H1 (cell line): ENCODE data around the gene CGB7. TPM values are rescaled to one million over a fixed set of nuclear protein-coding genes. Genes with fewer than 3 reads are reported as not detected.

Experiments
- CTCF ChIA-PET: fragments of 300-600 bp; sonication (Branson Sonifier 250); formaldehyde crosslinking; loops from one replicate; lab custom pipeline; 2021; ENCODE audit not compliant: partially characterized antibody; lab: Charles Lee
- POLR2A ChIA-PET: fragments of 300-600 bp; sonication (Branson Sonifier 250); formaldehyde crosslinking; loops from one replicate; lab custom pipeline; 2021; ENCODE audit warnings: inconsistent platforms; ENCODE audit not compliant: partially characterized antibody; lab: Charles Lee
- DNase-seq, 2 experiments: peaks; one replicate each; pipeline versions ENCODE4 v3.0.0 to v3.0.0-alpha.2; 2010 to 2022; ENCODE audit warnings: low spot score in 2 of 2, low read depth in 1 of 2, mixed read lengths in 1 of 2
- FAIRE-seq: peaks from 2 replicates; lab custom pipeline; 2011; peaks lifted over from hg19 to GRCh38; lab: Jason Lieb, UNC
- H2AFZ ChIP-seq: 2 replicates; pipeline ENCODE4 v1.8.1; 2012; ENCODE audit warnings: low read length, inconsistent platforms
- H2AK5ac ChIP-seq: 2 replicates; pipeline ENCODE4 v1.6.1; 2013; ENCODE audit warnings: low read depth, low read length
- H2BK120ac ChIP-seq: replicated peaks from 2 replicates; pipeline ENCODE3; 2013; ENCODE audit warnings: low read depth, low read length, inconsistent platforms
- H2BK12ac ChIP-seq: 2 replicates; pipeline ENCODE4 v1.6.1; 2013; ENCODE audit warnings: low read depth, low read length
- H2BK15ac ChIP-seq: 2 replicates; pipeline ENCODE4 v1.6.1; 2013; ENCODE audit warnings: low read length
- H2BK20ac ChIP-seq: 2 replicates; pipeline ENCODE4 v1.6.1; 2013; ENCODE audit warnings: low read length
- H2BK5ac ChIP-seq: 2 replicates; pipeline ENCODE4 v1.6.1; 2013; ENCODE audit warnings: low read depth, low read length
- H3K14ac ChIP-seq: 2 replicates; pipeline ENCODE4 v1.6.1; 2013; ENCODE audit warnings: inconsistent platforms; ENCODE audit not compliant: insufficient read length
- H3K18ac ChIP-seq: 2 replicates; pipeline ENCODE4 v1.6.1; 2013; ENCODE audit warnings: low read length; ENCODE audit errors: extremely low read depth
- H3K23ac ChIP-seq: 2 replicates; pipeline ENCODE4 v1.6.1; 2013; ENCODE audit warnings: inconsistent platforms; ENCODE audit not compliant: insufficient read length
- H3K23me2 ChIP-seq: 2 replicates; pipeline ENCODE4 v1.6.1; 2013; ENCODE audit warnings: low read depth, low read length
- H3K27ac ChIP-seq: 2 replicates; pipeline ENCODE4 v1.6.1; 2011; ENCODE audit warnings: low read depth, low read length, inconsistent platforms
- H3K27me3 ChIP-seq, 4 experiments: replicated peaks in 1 of 4; 1 replicate in 1 of 4; 2 replicates in 3 of 4; pipeline versions ENCODE4 v1.6.1 to v1.8.1; 2011 to 2013; ENCODE audit warnings: low read length in 3 of 4, mild to moderate bottlenecking in 3 of 4, inconsistent platforms in 2 of 4, mixed read lengths in 2 of 4, moderate library complexity in 1 of 4; ENCODE audit not compliant: control insufficient read depth in 3 of 4, insufficient read depth in 3 of 4; ENCODE audit errors: extremely low read depth in 1 of 4
- H3K36me3 ChIP-seq, 4 experiments: 2 replicates each; pipeline versions ENCODE4 v1.6.1 to v1.8.1; 2011 to 2013; ENCODE audit warnings: mild to moderate bottlenecking in 4 of 4, low read length in 3 of 4, moderate library complexity in 2 of 4, control low read depth in 1 of 4, inconsistent platforms in 1 of 4; ENCODE audit not compliant: insufficient read depth in 4 of 4, control insufficient read depth in 2 of 4
- H3K4ac ChIP-seq: replicated peaks from 2 replicates; pipeline ENCODE3; 2013; ENCODE audit warnings: low read length, low read depth, mixed read lengths, inconsistent platforms; ENCODE audit not compliant: insufficient read length
- H3K4me1 ChIP-seq, 4 experiments: replicated peaks in 1 of 4; 1 replicate in 1 of 4; 2 replicates in 3 of 4; pipeline versions ENCODE4 v1.6.1 to v1.8.1; 2011 to 2013; ENCODE audit warnings: low read length in 3 of 4, inconsistent platforms in 2 of 4, mixed read lengths in 1 of 4; ENCODE audit not compliant: insufficient read depth in 4 of 4, control insufficient read depth in 3 of 4
- H3K4me2 ChIP-seq, 2 experiments: 2 replicates each; pipeline versions ENCODE4 v1.6.1 to v1.8.1; 2011 to 2013; ENCODE audit warnings: low read depth in 2 of 2, low read length in 2 of 2, control low read depth in 1 of 2, inconsistent platforms in 1 of 2, mild to moderate bottlenecking in 1 of 2; ENCODE audit not compliant: insufficient read depth in 1 of 2
- H3K4me3 ChIP-seq, 4 experiments: fragments of 200-600, 300-600 bp in 1 of 4; sonication (generic), shearing (Covaris generic), sonication (Bioruptor Twin) in 1 of 4; 2 replicates each; pipeline versions ENCODE4 v1.5.1 to v1.8.1; 2011 to 2016; ENCODE audit warnings: low read length in 4 of 4, low read depth in 3 of 4, control low read depth in 2 of 4, inconsistent platforms in 2 of 4, mild to moderate bottlenecking in 2 of 4, mixed read lengths in 1 of 4, moderate library complexity in 1 of 4; ENCODE audit not compliant: insufficient read depth in 2 of 4; ENCODE audit errors: extremely low read depth in 1 of 4
- H3K56ac ChIP-seq: replicated peaks from 2 replicates; pipeline ENCODE3; 2013; ENCODE audit warnings: low read depth, mild to moderate bottlenecking, mixed read lengths, low read length, inconsistent platforms; ENCODE audit not compliant: insufficient read length
- H3K79me1 ChIP-seq: 2 replicates; pipeline ENCODE4 v1.6.1; 2013; ENCODE audit warnings: low read depth, low read length, control low read depth
- H3K79me2 ChIP-seq, 2 experiments: 2 replicates each; pipeline versions ENCODE4 v1.6.1 to v1.8.1; 2012 to 2013; ENCODE audit warnings: low read length in 2 of 2, mild to moderate bottlenecking in 2 of 2, inconsistent platforms in 1 of 2; ENCODE audit not compliant: insufficient read depth in 2 of 2, control insufficient read depth in 1 of 2
- H3K9ac ChIP-seq, 4 experiments: replicated peaks in 1 of 4; 1 replicate in 1 of 4; 2 replicates in 3 of 4; pipeline versions ENCODE4 v1.6.1 to v1.8.1; 2011 to 2013; ENCODE audit warnings: low read depth in 3 of 4, low read length in 3 of 4, control low read depth in 2 of 4, mild to moderate bottlenecking in 2 of 4, moderate library complexity in 2 of 4, inconsistent platforms in 1 of 4; ENCODE audit errors: extremely low read depth in 1 of 4
- H3K9me3 ChIP-seq, 2 experiments: 2 replicates each; pipeline versions ENCODE4 v1.6.1 to v1.8.1; 2012 to 2013; ENCODE audit warnings: mild to moderate bottlenecking in 2 of 2, moderate library complexity in 2 of 2, control low read depth in 1 of 2, inconsistent platforms in 1 of 2, low read depth in 1 of 2, low read length in 1 of 2, mixed read lengths in 1 of 2; ENCODE audit not compliant: insufficient read depth in 2 of 2
- H4K20me1 ChIP-seq, 2 experiments: replicated peaks in 1 of 2; 2 replicates each; pipeline versions ENCODE3 to v1.8.1; 2011 to 2013; ENCODE audit warnings: inconsistent platforms in 2 of 2, low read length in 2 of 2, mild to moderate bottlenecking in 1 of 2; ENCODE audit not compliant: insufficient read depth in 2 of 2, control insufficient read depth in 1 of 2
- H4K5ac ChIP-seq: 2 replicates; pipeline ENCODE4 v1.6.1; 2013; ENCODE audit warnings: low read length, low read depth, mixed read lengths, inconsistent platforms; ENCODE audit not compliant: insufficient read length
- H4K8ac ChIP-seq: 2 replicates; pipeline ENCODE4 v1.8.0; 2013; ENCODE audit warnings: mild to moderate bottlenecking, moderate library complexity, low read length, inconsistent platforms; ENCODE audit not compliant: insufficient read depth; ENCODE audit errors: extremely low read depth
- H4K91ac ChIP-seq: replicated peaks from 2 replicates; pipeline ENCODE3; 2013; ENCODE audit warnings: low read length, mixed read lengths, inconsistent platforms; ENCODE audit not compliant: insufficient read length
- HDAC2 ChIP-seq, 2 experiments: fragments of 300-600 bp in 1 of 2; sonication (generic) in 1 of 2; IDR thresholded peaks; 2 replicates each; pipeline ENCODE4 v1.6.1; 2011 to 2012; ENCODE audit warnings: low read depth in 2 of 2, low read length in 2 of 2, mild to moderate bottlenecking in 2 of 2, moderate library complexity in 2 of 2, borderline replicate concordance in 1 of 2, inconsistent platforms in 1 of 2
- SAP30 ChIP-seq: fragments of 300-600 bp; sonication (generic); IDR thresholded peaks from 2 replicates; pipeline ENCODE4 v1.7.1; 2012; ENCODE audit warnings: low read length, moderate library complexity, mild to moderate bottlenecking, inconsistent platforms; ENCODE audit not compliant: insufficient read depth, insufficient replicate concordance
- TEAD4 ChIP-seq: IDR thresholded peaks from 2 replicates; pipeline ENCODE4 v1.6.1; 2012; ENCODE audit warnings: low read depth, low read length, inconsistent platforms, mixed read lengths
- WGBS, 2 experiments: shearing (Covaris generic) in 1 of 2; methylation state at CpG; one replicate each; pipeline versions ENCODE4 v1.1.6 to v1.1.7; 2013 to 2015; ENCODE audit warnings: low lambda C conversion rate in 2 of 2, mixed read lengths in 2 of 2, inconsistent platforms in 1 of 2, low coverage in 1 of 2, missing lambda C conversion rate in 1 of 2; ENCODE audit not compliant: insufficient replicate concordance in 2 of 2, insufficient coverage in 1 of 2, insufficient read length in 1 of 2; ENCODE audit errors: extremely low coverage in 1 of 2, missing lambda C conversion rate in 1 of 2; 5-methylcytosine and 5-hydroxymethylcytosine counted together
- polyA plus RNA-seq, 7 experiments: library from polyadenylated mRNA; depleted of rRNA in 3 of 7; stranded (reverse) in 5 of 7; unstranded in 2 of 7; fragments of >200 nt in 5 of 7; fragments of 200-250 nt in 2 of 7; gene quantifications; 1 replicate in 5 of 7; 2 replicates in 1 of 7; 4 replicates in 1 of 7; pipeline versions ENCODE4 v1.2.1 to v1.2.3, GENCODE V29; 2011 to 2013; ENCODE audit warnings: missing spikeins in 2 of 7, mixed read lengths in 2 of 7
- total RNA-seq: library from RNA; stranded (reverse); fragmentation: NEBNext Ultra II Directional; extraction: Animal tissue kit (Norgen Biotek cat#: 25700); gene quantifications from 2 replicates; pipeline ENCODE4 v1.2.1, GENCODE V29; 2021

Gene CGB7
- total and polyA plus RNA-seq, 2 of the 8 experiments (the other 6 are each of a cell fraction or from before 2014, with no cell fraction given) = 1.2 to 2.2 TPM

DNA sequence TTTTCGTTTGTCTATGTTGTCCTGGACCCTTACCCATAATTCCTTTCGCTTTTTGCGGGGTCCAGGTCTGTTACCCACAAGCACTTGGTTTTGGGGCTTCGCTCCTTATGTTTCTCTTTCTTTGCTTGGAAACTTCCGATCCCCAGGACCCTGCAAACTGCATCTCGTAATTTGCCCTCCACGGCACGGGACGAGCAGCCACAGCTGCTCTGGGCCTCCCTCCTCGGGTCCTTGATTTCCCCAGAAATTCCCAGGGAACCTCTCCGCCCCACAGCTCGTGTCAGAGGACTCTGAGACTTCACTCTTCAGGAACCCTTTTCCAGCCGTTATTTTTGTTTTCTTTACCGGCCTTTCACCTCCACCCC is 28.3 kb upstream of the CGB7 start:
- peak overlapping the region; percentile 70 for H3K4ac ChIP-seq
- no peak overlapping the region for H2AK5ac ChIP-seq
- no peaks in the 10 kb centered on the region for H3K9me3 ChIP-seq
- peak overlapping the region; percentile 82 to 88 for H3K4me2 ChIP-seq
- peaks cover 12% of the 10 kb centered on the region for H3K79me1 ChIP-seq
- no peak overlapping the region for H4K91ac ChIP-seq
- POLR2A ChIA-PET = interaction anchor here (1.0 to 2.5 kb wide), 6 partner anchors 9 to 63 kb away, joined by 4 to 10 read pairs (median 7); no protein-coding TSS in a partner anchor
- 10% methylated on average over 14 of the region's 14 CpGs; no CpG with 5 or more reads in 1 of the 2 experiments for WGBS, 2 experiments
- no peak overlapping the region for H2BK15ac ChIP-seq
- peak overlapping the region; percentile 96; the same call in 1 of the 2 replicates for H3K18ac ChIP-seq
- H3K23ac ChIP-seq = no peak overlapping the region
- peak overlapping the region; percentile 98 for H4K5ac ChIP-seq
- FAIRE-seq (no peak), DNase-seq (peak in 1 of 2 experiments; percentile 64)
- H3K14ac ChIP-seq = no peak overlapping the region
- H3K27me3 ChIP-seq = peaks cover 0 to 3% (median 0%) of the 10 kb centered on the region in 4 experiments; a peak in 1 of 7 replicates
- H3K56ac ChIP-seq = peak overlapping the region; percentile 94
- 0 out of 2 replicates have a peak overlapping the region, but pooled peaks have one; percentile 68 for H2BK12ac ChIP-seq
- CTCF ChIA-PET = interaction anchor here (0.9 kb wide), 1 partner anchor 12 kb away, joined by 3 read pairs; no protein-coding TSS in a partner anchor
- H2AFZ ChIP-seq = no peak overlapping the region; the same call in 1 of the 2 replicates
- peaks cover 4 to 6% (median 5%) of the 10 kb centered on the region in 4 experiments for H3K4me1 ChIP-seq
- H2BK120ac ChIP-seq = no peak overlapping the region
- H3K4me3 ChIP-seq = peak overlapping the region; percentile 84 to 97 (median 90)
- H2BK20ac ChIP-seq = no peak overlapping the region
- peak overlapping the region; percentile 91 to 98 (median 96) for H3K9ac ChIP-seq
- peaks cover 15 to 41% (median 19%) of the 10 kb centered on the region in 4 experiments for H3K36me3 ChIP-seq
- peak overlapping the region; percentile 88; the same call in 1 of the 2 replicates for H2BK5ac ChIP-seq
- H4K20me1 ChIP-seq = peaks cover 25 to 27% of the 10 kb centered on the region in 2 experiments
- TF ChIP-seq HDAC2 (IDR thresholded peaks at IDR 0.05; ENCODE audit: borderline replicate concordance in 1 of 2, low read depth in 2 of 2, low read length in 2 of 2) = 0 out of 4 replicates have a peak, but pooled peaks of 1 of the 2 experiments have one; percentile 9
- no peak for TF ChIP-seq TEAD4
- TF ChIP-seq SAP30 = peak; percentile 56
- peaks cover 34 to 48% of the 10 kb centered on the region in 2 experiments for H3K79me2 ChIP-seq
- H3K23me2 ChIP-seq = peaks cover 14% of the 10 kb centered on the region; the same call in 1 of the 2 replicates
- H4K8ac ChIP-seq = peak overlapping the region; percentile 96
- H3K27ac ChIP-seq = peak overlapping the region; percentile 94
